AG10803 (cell line): Measurements from ENCODE around the gene TXNRD3.

Source experiments
- DNase-seq: peaks from one replicate; pipeline ENCODE4 v3.0.0; 2010; ENCODE audit warnings: low read depth
- H3K4me3 ChIP-seq: 2 replicates; pipeline ENCODE4 v1.5.1; 2011; ENCODE audit warnings: mild to moderate bottlenecking, low read length, control low read depth
- CTCF ChIP-seq: conservative IDR thresholded peaks from 2 replicates; pipeline ENCODE4 v1.5.1; 2011; ENCODE audit warnings: mild to moderate bottlenecking, low read length, control low read depth, inconsistent platforms

TXNRD3 gene

GRCh38 chr3:126672340-126672739 is 17.4 kb upstream of the TXNRD3 start:
- no peak for DNase-seq
- no peak overlapping the region for H3K4me3 ChIP-seq
- TF ChIP-seq CTCF: no peak

- no peak for TF ChIP-seq CTCF
- H3K4me3 ChIP-seq: no peak overlapping the region
- no peak for DNase-seq
These were observed 16.6 kb upstream of the TXNRD3 start for GRCh38 chr3:126671521-126671920.

GRCh38 chr3:126668450-126669401 is 13.8 kb upstream of the TXNRD3 start:
- H3K4me3 ChIP-seq: no peak overlapping the region
- TF ChIP-seq CTCF: no peak
- no peak for DNase-seq

GRCh38 chr3:126667631-126668449 is 12.9 kb upstream of the TXNRD3 start:
- TF ChIP-seq CTCF: no peak
- no peak for DNase-seq
- no peak overlapping the region for H3K4me3 ChIP-seq

- TF ChIP-seq CTCF: no peak
- H3K4me3 ChIP-seq: no peak overlapping the region
- DNase-seq: no peak
These were observed 12.0 kb upstream of the TXNRD3 start for GRCh38 chr3:126666658-126667528.

- no peak overlapping the region for H3K4me3 ChIP-seq
- no peak for TF ChIP-seq CTCF
- DNase-seq: no peak
These were observed 11.2 kb upstream of the TXNRD3 start for GRCh38 chr3:126665959-126666657.
